Peyer's patch (tissue), 4 donors: ENCODE data around the gene SLC7A8. TPM values are rescaled to one million over a fixed set of nuclear protein-coding genes. Genes with fewer than 3 reads are reported as not detected.

Experiments
- DNase-seq, 3 donors: peaks; one replicate each; pipeline ENCODE4 v3.0.0-alpha.2; 2017 to 2019
- H3K27ac ChIP-seq, 4 donors: fragments of 200-600 bp; sonication (generic); one replicate each; pipeline ENCODE4 v1.5.1; 2016 to 2019
- H3K27me3 ChIP-seq, 2 donors: fragments of 200-600 bp; sonication (generic); one replicate each; pipeline ENCODE4 v1.5.1; 2019
- H3K36me3 ChIP-seq, 3 donors: fragments of 200-600 bp; sonication (generic); one replicate each; pipeline ENCODE4 v1.5.1; 2016 to 2019
- H3K4me1 ChIP-seq, 4 donors: fragments of 200-600 bp; sonication (generic); one replicate each; pipeline ENCODE4 v1.5.1; 2016 to 2019
- H3K4me3 ChIP-seq, 4 donors: fragments of 200-600 bp; sonication (generic); 1 replicate in 3 of 4; 2 replicates in 1 of 4; pipeline ENCODE4 v1.5.1; 2016 to 2019; ENCODE audit warnings: mild to moderate bottlenecking in 1 of 4
- H3K9me3 ChIP-seq, 4 donors: fragments of 200-600 bp; sonication (generic); one replicate each; pipeline ENCODE4 v1.5.1; 2016 to 2019; ENCODE audit warnings: mild to moderate bottlenecking in 1 of 4
- POLR2A ChIP-seq, 2 donors: fragments of 450-650 bp; IDR thresholded peaks; one replicate each; pipeline ENCODE4 v1.5.1; 2017; ENCODE audit warnings: antibody characterized with exemption in 2 of 2, mild to moderate bottlenecking in 2 of 2, moderate library complexity in 2 of 2
- total RNA-seq, 4 donors: library from RNA; depleted of rRNA; stranded (reverse); fragments of >200 nt; gene quantifications; one replicate each; pipeline ENCODE4 v1.1.0, GENCODE V29; 2016
- TF ChIP-seq, protein P1 (sequence below), 6 experiments: fragments of 450-650 bp in 4 of 6; fragments of 200-600 bp in 2 of 6; sonication (generic) in 1 of 6; IDR thresholded peaks; one replicate each; pipeline ENCODE4 v1.5.1; 2017 to 2019; ENCODE audit warnings: antibody characterized with exemption in 6 of 6, mild to moderate bottlenecking in 3 of 6, moderate library complexity in 1 of 6

Gene SLC7A8
- total RNA-seq, 4 donors from 2014 or later = 21.8 to 56.9 (median 35.0) TPM

GRCh38 chr14:23090254-23090636 is 93.2 kb downstream of the SLC7A8 start:
- DNase-seq = no peak
- Histone ChIP-seq H3K36me3 (peaks cover 0 to 81% (median 6%) of the 10 kb centered on the region in 3 donors), H3K4me1 (peaks cover 4 to 19% (median 6%) of the 10 kb centered on the region in 4 donors), H3K27ac (peak overlapping the region in 1 of 4 donors; percentile 3), H3K4me3 (no peak overlapping the region), H3K9me3 (no peaks in the 10 kb centered on the region), H3K27me3 (no peaks in the 10 kb centered on the region)
- no peak for TF ChIP-seq POLR2A (IDR thresholded peaks at IDR 0.05)
- TF ChIP-seq, protein P1, sequence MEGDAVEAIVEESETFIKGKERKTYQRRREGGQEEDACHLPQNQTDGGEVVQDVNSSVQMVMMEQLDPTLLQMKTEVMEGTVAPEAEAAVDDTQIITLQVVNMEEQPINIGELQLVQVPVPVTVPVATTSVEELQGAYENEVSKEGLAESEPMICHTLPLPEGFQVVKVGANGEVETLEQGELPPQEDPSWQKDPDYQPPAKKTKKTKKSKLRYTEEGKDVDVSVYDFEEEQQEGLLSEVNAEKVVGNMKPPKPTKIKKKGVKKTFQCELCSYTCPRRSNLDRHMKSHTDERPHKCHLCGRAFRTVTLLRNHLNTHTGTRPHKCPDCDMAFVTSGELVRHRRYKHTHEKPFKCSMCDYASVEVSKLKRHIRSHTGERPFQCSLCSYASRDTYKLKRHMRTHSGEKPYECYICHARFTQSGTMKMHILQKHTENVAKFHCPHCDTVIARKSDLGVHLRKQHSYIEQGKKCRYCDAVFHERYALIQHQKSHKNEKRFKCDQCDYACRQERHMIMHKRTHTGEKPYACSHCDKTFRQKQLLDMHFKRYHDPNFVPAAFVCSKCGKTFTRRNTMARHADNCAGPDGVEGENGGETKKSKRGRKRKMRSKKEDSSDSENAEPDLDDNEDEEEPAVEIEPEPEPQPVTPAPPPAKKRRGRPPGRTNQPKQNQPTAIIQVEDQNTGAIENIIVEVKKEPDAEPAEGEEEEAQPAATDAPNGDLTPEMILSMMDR (IDR thresholded peaks at IDR 0.05) = no peak

GRCh38 chr14:23089498-23090253 is 93.8 kb downstream of the SLC7A8 start:
- TF ChIP-seq, protein P1 (IDR thresholded peaks at IDR 0.05) = no peak
- no peak for TF ChIP-seq POLR2A (IDR thresholded peaks at IDR 0.05)
- no peak for DNase-seq
- Histone ChIP-seq H3K4me1 (peaks cover 4 to 19% (median 6%) of the 10 kb centered on the region in 4 donors), H3K27me3 (no peaks in the 10 kb centered on the region), H3K36me3 (peaks cover 0 to 87% (median 6%) of the 10 kb centered on the region in 3 donors), H3K4me3 (no peak overlapping the region), H3K9me3 (no peaks in the 10 kb centered on the region), H3K27ac (no peak overlapping the region)

DNA sequence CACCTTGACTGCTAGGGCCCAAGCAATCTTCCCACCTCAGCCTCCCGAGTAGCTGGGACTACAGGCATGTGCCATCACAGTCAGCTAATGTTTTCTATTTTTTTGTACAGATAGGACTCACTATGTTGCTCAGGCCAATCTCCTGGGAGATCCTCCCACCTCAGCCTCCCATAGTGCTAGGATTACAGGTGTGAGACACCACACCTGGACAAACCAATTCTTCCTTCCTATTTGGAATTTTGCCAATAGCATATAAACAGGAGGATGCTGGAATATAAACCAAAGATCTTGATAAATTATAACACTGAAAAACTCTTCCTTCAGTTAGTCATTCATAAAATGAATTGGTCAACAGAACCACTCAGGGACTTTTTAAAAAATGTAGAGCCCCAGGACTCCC is 96.9 kb downstream of the SLC7A8 start:
- H3K4me1 ChIP-seq = no peaks in the 10 kb centered on the region
- H3K27me3 ChIP-seq = no peaks in the 10 kb centered on the region
- DNase-seq = no peak
- peaks cover 0 to 100% (median 6%) of the 10 kb centered on the region in 3 donors for H3K36me3 ChIP-seq
- H3K9me3 ChIP-seq = no peaks in the 10 kb centered on the region
- TF ChIP-seq, protein P1 (IDR thresholded peaks at IDR 0.05) = no peak
- H3K27ac ChIP-seq = peak overlapping the region in 1 of 4 donors; percentile 18
- no peak overlapping the region for H3K4me3 ChIP-seq

DNA sequence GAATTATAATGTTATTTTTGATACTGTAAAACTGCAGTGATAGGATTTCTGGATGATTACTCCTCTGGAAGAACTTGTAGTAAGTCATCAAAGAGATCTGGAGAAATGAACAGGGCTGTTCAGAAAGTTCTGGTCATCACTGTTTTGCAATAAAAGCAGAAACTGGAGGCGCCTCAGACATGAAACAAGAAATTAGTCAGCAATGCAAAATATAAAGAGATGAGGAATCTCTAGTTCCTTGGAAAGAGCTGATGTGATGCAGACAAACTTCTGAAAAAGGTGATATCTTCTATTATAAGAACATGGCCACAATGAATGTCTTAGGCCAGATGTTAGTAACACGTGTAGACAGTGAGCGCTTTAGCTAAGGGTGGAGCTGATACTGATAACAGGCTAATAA is 98.0 kb downstream of the SLC7A8 start:
- DNase-seq = no peak
- Histone ChIP-seq H3K36me3 (peaks cover 0 to 100% (median 6%) of the 10 kb centered on the region in 3 donors), H3K27ac (no peak overlapping the region), H3K27me3 (no peaks in the 10 kb centered on the region), H3K4me1 (no peaks in the 10 kb centered on the region), H3K4me3 (no peak overlapping the region), H3K9me3 (no peaks in the 10 kb centered on the region)
- no peak for TF ChIP-seq POLR2A (IDR thresholded peaks at IDR 0.05)
- TF ChIP-seq, protein P1 (IDR thresholded peaks at IDR 0.05) = no peak

DNA sequence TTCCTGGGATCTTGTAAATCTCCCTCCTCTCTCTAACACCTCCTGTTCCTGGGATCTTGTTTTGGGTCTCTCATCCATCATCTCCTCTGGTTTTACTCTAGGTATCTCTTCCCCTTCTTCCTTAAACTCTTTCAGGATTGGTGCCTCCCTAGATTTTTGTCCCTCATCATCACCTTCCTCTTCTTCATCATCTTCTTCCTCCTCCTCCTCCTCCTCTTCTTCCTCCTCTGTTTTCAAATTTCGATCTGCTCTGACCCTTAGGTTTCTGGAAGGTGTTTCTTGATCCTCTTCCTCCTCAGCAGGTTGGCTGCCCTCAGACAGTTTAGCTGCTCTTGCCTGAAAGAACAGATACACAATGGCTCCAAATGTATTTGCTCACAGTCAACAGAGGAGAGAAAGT is 103.0 kb downstream of the SLC7A8 start:
- no peak for DNase-seq
- TF ChIP-seq POLR2A (IDR thresholded peaks at IDR 0.05) = no peak
- TF ChIP-seq, protein P1 (IDR thresholded peaks at IDR 0.05) = no peak
- no peak overlapping the region for H3K27ac ChIP-seq
- no peak overlapping the region for H3K4me3 ChIP-seq
- no peaks in the 10 kb centered on the region for H3K27me3 ChIP-seq
- H3K4me1 ChIP-seq = peaks cover 0 to 26% (median 0%) of the 10 kb centered on the region in 4 donors
- H3K36me3 ChIP-seq = peaks cover 0 to 100% (median 3%) of the 10 kb centered on the region in 3 donors
- H3K9me3 ChIP-seq = no peaks in the 10 kb centered on the region
